Neural cell (in vitro differentiated cells): Measurements from ENCODE around the gene APOL6. TPM values are rescaled to one million over a fixed set of nuclear protein-coding genes. Genes with fewer than 3 reads are reported as not detected.

ENCODE experiments used
- H2AFZ ChIP-seq: fragments of 200-600, 300-800 bp; sonication (generic), shearing (Covaris generic); 2 replicates; pipeline ENCODE4 v1.6.0; 2014; ENCODE audit warnings: low read depth, mild to moderate bottlenecking, antibody characterized with exemption, low read length, moderate library complexity
- H3F3A ChIP-seq: fragments of 200-600 bp; shearing (Covaris generic); 2 replicates; pipeline ENCODE4 v1.6.1; 2016; ENCODE audit warnings: mild to moderate bottlenecking, moderate library complexity, mixed read lengths, antibody characterized with exemption, low read length; ENCODE audit not compliant: insufficient read depth, poor library complexity, severe bottlenecking
- H3K27ac ChIP-seq: fragments of 200-600, 300-800 bp; sonication (generic), shearing (Covaris generic); 2 replicates; pipeline ENCODE4 v1.5.1; 2014; ENCODE audit warnings: mild to moderate bottlenecking, low read length, moderate library complexity
- H3K27me3 ChIP-seq: fragments of 300-800, 200-600 bp; sonication (generic), shearing (Covaris generic); 2 replicates; pipeline ENCODE4 v1.6.0; 2014; ENCODE audit warnings: mild to moderate bottlenecking, low read depth, low read length, moderate library complexity; ENCODE audit not compliant: insufficient read depth
- H3K36me3 ChIP-seq: fragments of 300-800, 200-600 bp; sonication (generic), shearing (Covaris generic); 2 replicates; pipeline ENCODE4 v1.5.1; 2014; ENCODE audit warnings: mild to moderate bottlenecking, antibody characterized with exemption, low read length, moderate library complexity; ENCODE audit not compliant: insufficient read depth
- H3K4me2 ChIP-seq: fragments of 300-800, 200-600 bp; sonication (generic), shearing (Covaris generic); 2 replicates; pipeline ENCODE4 v1.6.0; 2014; ENCODE audit warnings: mild to moderate bottlenecking, low read length
- H3K4me3 ChIP-seq: fragments of 300-800, 200-600 bp; sonication (generic), shearing (Covaris generic); 2 replicates; pipeline ENCODE4 v1.5.1; 2014; ENCODE audit warnings: mild to moderate bottlenecking, low read length, moderate library complexity
- H3K79me2 ChIP-seq: fragments of 200-600 bp; shearing (Covaris generic); replicated peaks from 2 replicates; pipeline ENCODE4 v1.6.0; 2014; ENCODE audit warnings: mild to moderate bottlenecking, low read length, moderate library complexity; ENCODE audit not compliant: insufficient read depth
- H3K9ac ChIP-seq: fragments of 300-800, 200-600 bp; sonication (generic), shearing (Covaris generic); 2 replicates; pipeline ENCODE4 v1.6.1; 2016; ENCODE audit warnings: mild to moderate bottlenecking, low read length, mixed read lengths
- H3K9me2 ChIP-seq: fragments of 200-600 bp; shearing (Covaris generic); 2 replicates; pipeline ENCODE4 v1.6.1; 2016; ENCODE audit warnings: mild to moderate bottlenecking, low read length, mixed read lengths; ENCODE audit not compliant: insufficient read depth
- H3K9me3 ChIP-seq: fragments of 200-600, 300-800 bp; sonication (generic), shearing (Covaris generic); 2 replicates; pipeline ENCODE4 v1.6.1; 2016; ENCODE audit warnings: mild to moderate bottlenecking, mixed run types, low read length, moderate library complexity, mixed read lengths
- H4K20me1 ChIP-seq: fragments of 200-600 bp; shearing (Covaris generic); 2 replicates; pipeline ENCODE4 v1.6.1; 2016; ENCODE audit warnings: mild to moderate bottlenecking, mixed run types; ENCODE audit not compliant: insufficient read depth
- EP300 ChIP-seq: fragments of 450-650 bp; conservative IDR thresholded peaks from 2 replicates; pipeline ENCODE4 v1.6.1; 2014; ENCODE audit warnings: antibody characterized with exemption, mild to moderate bottlenecking, moderate library complexity; ENCODE audit not compliant: poor library complexity, severe bottlenecking
- EZH2 ChIP-seq: fragments of 200-600, 300-800 bp; shearing (Covaris generic), sonication (generic); IDR thresholded peaks from 2 replicates; pipeline ENCODE4 v1.6.1; 2014; ENCODE audit warnings: antibody characterized with exemption, low read length, borderline replicate concordance, mild to moderate bottlenecking; ENCODE audit not compliant: insufficient read depth, poor library complexity, severe bottlenecking
- MXI1 ChIP-seq: fragments of 450-650 bp; conservative IDR thresholded peaks from 2 replicates; pipeline ENCODE4 v1.6.1; 2014; ENCODE audit warnings: antibody characterized with exemption, mild to moderate bottlenecking; ENCODE audit not compliant: poor library complexity, severe bottlenecking
- POLR2AphosphoS5 ChIP-seq: IDR thresholded peaks from 2 replicates; pipeline ENCODE4 v1.6.1; 2012
- RAD21 ChIP-seq: fragments of 450-650 bp; conservative IDR thresholded peaks from 2 replicates; pipeline ENCODE4 v1.6.1; 2014; ENCODE audit warnings: antibody characterized with exemption, mild to moderate bottlenecking, moderate library complexity
- SMC3 ChIP-seq: fragments of 450-650 bp; conservative IDR thresholded peaks from 2 replicates; pipeline ENCODE4 v1.6.1; 2014; ENCODE audit warnings: antibody characterized with exemption, mild to moderate bottlenecking, moderate library complexity; ENCODE audit not compliant: poor library complexity
- TAF1 ChIP-seq: IDR thresholded peaks from 2 replicates; pipeline ENCODE4 v1.6.1; 2012; ENCODE audit warnings: low read depth
- polyA plus RNA-seq: library from polyadenylated mRNA; depleted of rRNA; stranded (reverse); fragments of >200 nt; gene quantifications from 2 replicates; pipeline ENCODE4 v1.2.3, GENCODE V29; 2014
- TF ChIP-seq, protein P1 (sequence below): IDR thresholded peaks from 2 replicates; pipeline ENCODE4 v1.6.1; 2012; ENCODE audit warnings: borderline replicate concordance
- TF ChIP-seq, protein P2 (sequence below): fragments of 450-650 bp; IDR thresholded peaks from 2 replicates; pipeline ENCODE4 v1.5.1; 2014; ENCODE audit warnings: antibody characterized with exemption, mild to moderate bottlenecking, moderate library complexity; ENCODE audit not compliant: poor library complexity, severe bottlenecking

The APOL6 gene
- polyA plus RNA-seq, 1 donor from 2014 or later = not detected

DNA sequence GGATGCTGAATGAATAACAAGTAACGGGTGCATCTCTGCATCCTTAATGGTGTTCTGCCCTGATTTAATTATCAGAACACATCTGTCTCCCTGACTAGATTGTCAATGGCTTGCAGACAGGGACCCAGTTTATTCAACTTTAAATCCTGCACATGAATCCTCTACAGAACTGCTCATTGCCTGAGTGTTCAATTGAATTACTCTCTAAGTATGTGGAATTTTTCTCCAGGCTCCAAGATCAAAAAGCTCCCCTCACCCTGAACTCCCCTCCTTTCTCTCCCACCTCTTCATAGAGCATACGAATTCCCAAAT is 42.9 kb upstream of the APOL6 start:
- Histone ChIP-seq H2AFZ (no peak overlapping the region), H3F3A (no peaks in the 10 kb centered on the region), H3K27ac (no peak overlapping the region), H3K36me3 (no peaks in the 10 kb centered on the region), H3K9me3 (no peaks in the 10 kb centered on the region), H3K4me2 (no peak overlapping the region), H3K9ac (no peak overlapping the region), H3K4me3 (no peak overlapping the region), H3K79me2 (no peaks in the 10 kb centered on the region), H4K20me1 (no peaks in the 10 kb centered on the region), H3K9me2 (no peaks in the 10 kb centered on the region), H3K27me3 (no peaks in the 10 kb centered on the region)
- no peak for TF ChIP-seq RAD21
- no peak for TF ChIP-seq MXI1
- no peak for TF ChIP-seq EZH2
- TF ChIP-seq EP300 = no peak

DNA sequence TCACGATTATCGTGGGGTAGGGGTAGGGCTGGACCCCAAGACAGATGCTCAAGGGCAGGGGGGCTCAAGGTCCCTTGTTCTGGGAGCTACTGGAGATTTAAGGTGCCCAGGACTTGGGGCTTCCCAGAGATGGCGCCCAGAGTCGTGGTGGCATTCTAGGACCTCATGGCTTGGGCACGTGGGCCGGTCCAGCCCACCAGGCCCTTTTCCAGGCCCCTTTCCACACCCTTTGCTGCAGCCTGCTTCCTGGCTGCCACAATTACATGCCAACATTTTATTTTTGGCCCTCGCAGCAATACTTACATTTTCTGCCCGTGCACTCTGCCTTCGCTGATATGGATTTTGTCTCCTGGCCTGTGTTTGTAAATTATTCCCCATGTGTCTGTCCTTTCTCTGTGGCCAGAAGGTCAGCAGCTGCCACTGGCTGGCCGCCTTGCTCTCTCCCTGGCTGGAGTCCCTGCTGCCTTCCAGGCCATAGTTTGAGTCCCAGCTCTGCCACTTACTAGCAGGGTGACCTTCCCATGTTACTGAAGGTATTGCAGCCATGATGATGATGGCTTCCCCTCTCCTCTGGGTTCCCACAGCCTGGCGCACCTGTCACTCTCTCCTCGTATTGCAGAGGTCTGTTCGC is 42.3 kb upstream of the APOL6 start:
- Histone ChIP-seq H3K27me3 (no peaks in the 10 kb centered on the region), H3K9me2 (no peaks in the 10 kb centered on the region), H3K36me3 (no peaks in the 10 kb centered on the region), H3F3A (no peaks in the 10 kb centered on the region), H2AFZ (no peak overlapping the region), H3K79me2 (no peaks in the 10 kb centered on the region), H3K9me3 (no peaks in the 10 kb centered on the region), H3K4me2 (no peak overlapping the region), H3K4me3 (no peak overlapping the region), H3K9ac (no peak overlapping the region), H4K20me1 (no peaks in the 10 kb centered on the region), H3K27ac (no peak overlapping the region)
- TF ChIP-seq SMC3 = no peak
- TF ChIP-seq, protein P1, sequence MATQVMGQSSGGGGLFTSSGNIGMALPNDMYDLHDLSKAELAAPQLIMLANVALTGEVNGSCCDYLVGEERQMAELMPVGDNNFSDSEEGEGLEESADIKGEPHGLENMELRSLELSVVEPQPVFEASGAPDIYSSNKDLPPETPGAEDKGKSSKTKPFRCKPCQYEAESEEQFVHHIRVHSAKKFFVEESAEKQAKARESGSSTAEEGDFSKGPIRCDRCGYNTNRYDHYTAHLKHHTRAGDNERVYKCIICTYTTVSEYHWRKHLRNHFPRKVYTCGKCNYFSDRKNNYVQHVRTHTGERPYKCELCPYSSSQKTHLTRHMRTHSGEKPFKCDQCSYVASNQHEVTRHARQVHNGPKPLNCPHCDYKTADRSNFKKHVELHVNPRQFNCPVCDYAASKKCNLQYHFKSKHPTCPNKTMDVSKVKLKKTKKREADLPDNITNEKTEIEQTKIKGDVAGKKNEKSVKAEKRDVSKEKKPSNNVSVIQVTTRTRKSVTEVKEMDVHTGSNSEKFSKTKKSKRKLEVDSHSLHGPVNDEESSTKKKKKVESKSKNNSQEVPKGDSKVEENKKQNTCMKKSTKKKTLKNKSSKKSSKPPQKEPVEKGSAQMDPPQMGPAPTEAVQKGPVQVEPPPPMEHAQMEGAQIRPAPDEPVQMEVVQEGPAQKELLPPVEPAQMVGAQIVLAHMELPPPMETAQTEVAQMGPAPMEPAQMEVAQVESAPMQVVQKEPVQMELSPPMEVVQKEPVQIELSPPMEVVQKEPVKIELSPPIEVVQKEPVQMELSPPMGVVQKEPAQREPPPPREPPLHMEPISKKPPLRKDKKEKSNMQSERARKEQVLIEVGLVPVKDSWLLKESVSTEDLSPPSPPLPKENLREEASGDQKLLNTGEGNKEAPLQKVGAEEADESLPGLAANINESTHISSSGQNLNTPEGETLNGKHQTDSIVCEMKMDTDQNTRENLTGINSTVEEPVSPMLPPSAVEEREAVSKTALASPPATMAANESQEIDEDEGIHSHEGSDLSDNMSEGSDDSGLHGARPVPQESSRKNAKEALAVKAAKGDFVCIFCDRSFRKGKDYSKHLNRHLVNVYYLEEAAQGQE = no peak
- TF ChIP-seq, protein P2, sequence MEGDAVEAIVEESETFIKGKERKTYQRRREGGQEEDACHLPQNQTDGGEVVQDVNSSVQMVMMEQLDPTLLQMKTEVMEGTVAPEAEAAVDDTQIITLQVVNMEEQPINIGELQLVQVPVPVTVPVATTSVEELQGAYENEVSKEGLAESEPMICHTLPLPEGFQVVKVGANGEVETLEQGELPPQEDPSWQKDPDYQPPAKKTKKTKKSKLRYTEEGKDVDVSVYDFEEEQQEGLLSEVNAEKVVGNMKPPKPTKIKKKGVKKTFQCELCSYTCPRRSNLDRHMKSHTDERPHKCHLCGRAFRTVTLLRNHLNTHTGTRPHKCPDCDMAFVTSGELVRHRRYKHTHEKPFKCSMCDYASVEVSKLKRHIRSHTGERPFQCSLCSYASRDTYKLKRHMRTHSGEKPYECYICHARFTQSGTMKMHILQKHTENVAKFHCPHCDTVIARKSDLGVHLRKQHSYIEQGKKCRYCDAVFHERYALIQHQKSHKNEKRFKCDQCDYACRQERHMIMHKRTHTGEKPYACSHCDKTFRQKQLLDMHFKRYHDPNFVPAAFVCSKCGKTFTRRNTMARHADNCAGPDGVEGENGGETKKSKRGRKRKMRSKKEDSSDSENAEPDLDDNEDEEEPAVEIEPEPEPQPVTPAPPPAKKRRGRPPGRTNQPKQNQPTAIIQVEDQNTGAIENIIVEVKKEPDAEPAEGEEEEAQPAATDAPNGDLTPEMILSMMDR = no peak
- TF ChIP-seq EZH2 = no peak
- TF ChIP-seq RAD21 = no peak
- TF ChIP-seq TAF1 = no peak
- no peak for TF ChIP-seq MXI1
- no peak for TF ChIP-seq POLR2AphosphoS5
- no peak for TF ChIP-seq EP300
